ENCODE measurements around the gene S100A14.

- no peak for TF ChIP-seq CTCF (IDR thresholded peaks at IDR 0.05; ENCODE audit: low read depth, low read length, missing input control)
- TF ChIP-seq, protein P1, sequence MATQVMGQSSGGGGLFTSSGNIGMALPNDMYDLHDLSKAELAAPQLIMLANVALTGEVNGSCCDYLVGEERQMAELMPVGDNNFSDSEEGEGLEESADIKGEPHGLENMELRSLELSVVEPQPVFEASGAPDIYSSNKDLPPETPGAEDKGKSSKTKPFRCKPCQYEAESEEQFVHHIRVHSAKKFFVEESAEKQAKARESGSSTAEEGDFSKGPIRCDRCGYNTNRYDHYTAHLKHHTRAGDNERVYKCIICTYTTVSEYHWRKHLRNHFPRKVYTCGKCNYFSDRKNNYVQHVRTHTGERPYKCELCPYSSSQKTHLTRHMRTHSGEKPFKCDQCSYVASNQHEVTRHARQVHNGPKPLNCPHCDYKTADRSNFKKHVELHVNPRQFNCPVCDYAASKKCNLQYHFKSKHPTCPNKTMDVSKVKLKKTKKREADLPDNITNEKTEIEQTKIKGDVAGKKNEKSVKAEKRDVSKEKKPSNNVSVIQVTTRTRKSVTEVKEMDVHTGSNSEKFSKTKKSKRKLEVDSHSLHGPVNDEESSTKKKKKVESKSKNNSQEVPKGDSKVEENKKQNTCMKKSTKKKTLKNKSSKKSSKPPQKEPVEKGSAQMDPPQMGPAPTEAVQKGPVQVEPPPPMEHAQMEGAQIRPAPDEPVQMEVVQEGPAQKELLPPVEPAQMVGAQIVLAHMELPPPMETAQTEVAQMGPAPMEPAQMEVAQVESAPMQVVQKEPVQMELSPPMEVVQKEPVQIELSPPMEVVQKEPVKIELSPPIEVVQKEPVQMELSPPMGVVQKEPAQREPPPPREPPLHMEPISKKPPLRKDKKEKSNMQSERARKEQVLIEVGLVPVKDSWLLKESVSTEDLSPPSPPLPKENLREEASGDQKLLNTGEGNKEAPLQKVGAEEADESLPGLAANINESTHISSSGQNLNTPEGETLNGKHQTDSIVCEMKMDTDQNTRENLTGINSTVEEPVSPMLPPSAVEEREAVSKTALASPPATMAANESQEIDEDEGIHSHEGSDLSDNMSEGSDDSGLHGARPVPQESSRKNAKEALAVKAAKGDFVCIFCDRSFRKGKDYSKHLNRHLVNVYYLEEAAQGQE (IDR thresholded peaks at IDR 0.05) = no peak
- no peak for TF ChIP-seq HNF4G (IDR thresholded peaks at IDR 0.05)
- no peak for TF ChIP-seq GABPA (IDR thresholded peaks at IDR 0.05 in 1 of 2, conservative IDR thresholded peaks at IDR 0.05 in 1 of 2)
- TF ChIP-seq, protein P2, sequence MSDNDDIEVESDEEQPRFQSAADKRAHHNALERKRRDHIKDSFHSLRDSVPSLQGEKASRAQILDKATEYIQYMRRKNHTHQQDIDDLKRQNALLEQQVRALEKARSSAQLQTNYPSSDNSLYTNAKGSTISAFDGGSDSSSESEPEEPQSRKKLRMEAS (IDR thresholded peaks at IDR 0.05) = no peak
- TF ChIP-seq, protein P3, sequence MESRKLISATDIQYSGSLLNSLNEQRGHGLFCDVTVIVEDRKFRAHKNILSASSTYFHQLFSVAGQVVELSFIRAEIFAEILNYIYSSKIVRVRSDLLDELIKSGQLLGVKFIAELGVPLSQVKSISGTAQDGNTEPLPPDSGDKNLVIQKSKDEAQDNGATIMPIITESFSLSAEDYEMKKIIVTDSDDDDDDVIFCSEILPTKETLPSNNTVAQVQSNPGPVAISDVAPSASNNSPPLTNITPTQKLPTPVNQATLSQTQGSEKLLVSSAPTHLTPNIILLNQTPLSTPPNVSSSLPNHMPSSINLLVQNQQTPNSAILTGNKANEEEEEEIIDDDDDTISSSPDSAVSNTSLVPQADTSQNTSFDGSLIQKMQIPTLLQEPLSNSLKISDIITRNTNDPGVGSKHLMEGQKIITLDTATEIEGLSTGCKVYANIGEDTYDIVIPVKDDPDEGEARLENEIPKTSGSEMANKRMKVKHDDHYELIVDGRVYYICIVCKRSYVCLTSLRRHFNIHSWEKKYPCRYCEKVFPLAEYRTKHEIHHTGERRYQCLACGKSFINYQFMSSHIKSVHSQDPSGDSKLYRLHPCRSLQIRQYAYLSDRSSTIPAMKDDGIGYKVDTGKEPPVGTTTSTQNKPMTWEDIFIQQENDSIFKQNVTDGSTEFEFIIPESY (IDR thresholded peaks at IDR 0.05) = no peak
- TF ChIP-seq TAF1 (conservative IDR thresholded peaks at IDR 0.05) = no peak
- TF ChIP-seq YY1 (IDR thresholded peaks at IDR 0.05) = no peak
- TF ChIP-seq RAD21 (IDR thresholded peaks at IDR 0.05) = no peak
Measured at GRCh38 chr1:153577138-153577537, 39.0 kb downstream of the S100A14 start.
